Liver (tissue), 3 donors: Measurements from ENCODE around the gene GMDS.

ENCODE experiments used
- FOXA1 ChIP-seq: IDR thresholded peaks from 2 replicates; pipeline ENCODE4 v1.6.1; 2016; ENCODE audit warnings: antibody characterized with exemption
- FOXA2 ChIP-seq: IDR thresholded peaks from 2 replicates; pipeline ENCODE4 v1.6.1; 2016; ENCODE audit warnings: antibody characterized with exemption
- GABPA ChIP-seq, 2 donors: IDR thresholded peaks in 1 of 2; conservative IDR thresholded peaks in 1 of 2; 2 replicates each; pipeline ENCODE4 v1.6.1; 2016; ENCODE audit warnings: antibody characterized with exemption in 2 of 2, mild to moderate bottlenecking in 1 of 2, moderate library complexity in 1 of 2
- MAX ChIP-seq: IDR thresholded peaks from 2 replicates; pipeline ENCODE4 v1.6.1; 2016; ENCODE audit warnings: antibody characterized with exemption
- RAD21 ChIP-seq, 2 donors: IDR thresholded peaks; 2 replicates each; pipeline ENCODE4 v1.6.1; 2016; ENCODE audit warnings: antibody characterized with exemption in 2 of 2, mild to moderate bottlenecking in 2 of 2
- REST ChIP-seq: IDR thresholded peaks from 2 replicates; pipeline ENCODE4 v1.6.1; 2016; ENCODE audit warnings: antibody characterized with exemption, mild to moderate bottlenecking
- RXRA ChIP-seq, 2 donors: IDR thresholded peaks; 2 replicates each; pipeline ENCODE4 v1.6.1; 2017 to 2018; ENCODE audit warnings: antibody characterized with exemption in 2 of 2, mild to moderate bottlenecking in 1 of 2
- SP1 ChIP-seq: IDR thresholded peaks from 2 replicates; pipeline ENCODE4 v1.6.1; 2018; ENCODE audit warnings: antibody characterized with exemption, mild to moderate bottlenecking
- YY1 ChIP-seq: IDR thresholded peaks from 2 replicates; pipeline ENCODE4 v1.6.1; 2016; ENCODE audit warnings: antibody characterized with exemption, mild to moderate bottlenecking
- TF ChIP-seq, protein P1 (sequence below): fragments of 150-350 bp; IDR thresholded peaks from 2 replicates; pipeline ENCODE4 v1.5.1; 2017; ENCODE audit warnings: improper control_type of control experiment, low read depth, low read length; ENCODE audit not compliant: missing input control
- donor health status: healthy.
- donor health status: healthy.

GRCh38 chr6:2019051-2019450 is 226.4 kb downstream of the GMDS start:
- TF ChIP-seq SP1 (no peak), REST (no peak), RAD21 (IDR thresholded peaks at IDR 0.05) (no peak), RXRA (IDR thresholded peaks at IDR 0.05) (no peak), MAX (no peak), FOXA1 (no peak), FOXA2 (no peak), GABPA (IDR thresholded peaks at IDR 0.05 in 1 of 2, conservative IDR thresholded peaks at IDR 0.05 in 1 of 2) (no peak), YY1 (no peak)
- TF ChIP-seq, protein P1, sequence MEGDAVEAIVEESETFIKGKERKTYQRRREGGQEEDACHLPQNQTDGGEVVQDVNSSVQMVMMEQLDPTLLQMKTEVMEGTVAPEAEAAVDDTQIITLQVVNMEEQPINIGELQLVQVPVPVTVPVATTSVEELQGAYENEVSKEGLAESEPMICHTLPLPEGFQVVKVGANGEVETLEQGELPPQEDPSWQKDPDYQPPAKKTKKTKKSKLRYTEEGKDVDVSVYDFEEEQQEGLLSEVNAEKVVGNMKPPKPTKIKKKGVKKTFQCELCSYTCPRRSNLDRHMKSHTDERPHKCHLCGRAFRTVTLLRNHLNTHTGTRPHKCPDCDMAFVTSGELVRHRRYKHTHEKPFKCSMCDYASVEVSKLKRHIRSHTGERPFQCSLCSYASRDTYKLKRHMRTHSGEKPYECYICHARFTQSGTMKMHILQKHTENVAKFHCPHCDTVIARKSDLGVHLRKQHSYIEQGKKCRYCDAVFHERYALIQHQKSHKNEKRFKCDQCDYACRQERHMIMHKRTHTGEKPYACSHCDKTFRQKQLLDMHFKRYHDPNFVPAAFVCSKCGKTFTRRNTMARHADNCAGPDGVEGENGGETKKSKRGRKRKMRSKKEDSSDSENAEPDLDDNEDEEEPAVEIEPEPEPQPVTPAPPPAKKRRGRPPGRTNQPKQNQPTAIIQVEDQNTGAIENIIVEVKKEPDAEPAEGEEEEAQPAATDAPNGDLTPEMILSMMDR, result no peak
